HepG2 (cell line): ENCODE measurements around the gene BDP1. TPM values are rescaled to one million over a fixed set of nuclear protein-coding genes. Genes with fewer than 3 reads are reported as not detected.
A peak's percentile ranks its signal among the peaks of the same experiment; 100 is the strongest.

ENCODE experiments used
- DNMT1 ChIP-seq: sonication (generic); formaldehyde crosslinking; IDR thresholded peaks from 2 replicates; pipeline ENCODE4 v1.5.1; 2020; ENCODE audit warnings: mild to moderate bottlenecking, missing genetic modification reagents
- DPF2 ChIP-seq: sonication (generic); formaldehyde crosslinking; IDR thresholded peaks from 2 replicates; pipeline ENCODE4 v1.4.0; 2020; ENCODE audit warnings: mild to moderate bottlenecking, low read depth, missing genetic modification reagents, borderline replicate concordance
- ELF4 ChIP-seq: sonication (generic); formaldehyde crosslinking; IDR thresholded peaks from 2 replicates; pipeline ENCODE4 v1.5.0; 2020; ENCODE audit warnings: missing genetic modification reagents, mild to moderate bottlenecking, moderate library complexity, borderline replicate concordance
- ETS1 ChIP-seq: sonication (generic); formaldehyde crosslinking; IDR thresholded peaks from 2 replicates; pipeline ENCODE4 v1.4.0; 2020; ENCODE audit warnings: missing genetic modification reagents
- FOXK2 ChIP-seq: fragments of 450-650 bp; IDR thresholded peaks from 2 replicates; pipeline ENCODE4 v1.6.1; 2016
- HBP1 ChIP-seq: IDR thresholded peaks from 2 replicates; pipeline ENCODE4 v1.6.1; 2016; ENCODE audit warnings: low read depth, control low read depth
- HNRNPL ChIP-seq: fragments of 200-400 bp; formaldehyde crosslinking; IDR thresholded peaks from 2 replicates; pipeline ENCODE4 v1.6.1; 2017; ENCODE audit warnings: mild to moderate bottlenecking, low read depth, low read length
- MAX ChIP-seq: IDR thresholded peaks from 2 replicates; pipeline ENCODE4 v1.6.1; 2012; ENCODE audit warnings: inconsistent platforms
- MBD4 ChIP-seq: IDR thresholded peaks from 2 replicates; pipeline ENCODE4 v1.6.1; 2012; ENCODE audit warnings: low read length, inconsistent platforms, borderline replicate concordance
- NONO ChIP-seq, 2 experiments: fragments of 450-650 bp in 1 of 2; sonication (generic) in 1 of 2; formaldehyde crosslinking in 1 of 2; IDR thresholded peaks in 1 of 2; conservative IDR thresholded peaks in 1 of 2; 2 replicates each; pipeline versions ENCODE4 v1.6.1 to v1.8.0; 2017 to 2022; ENCODE audit warnings: mild to moderate bottlenecking in 1 of 2, missing genetic modification reagents in 1 of 2, moderate library complexity in 1 of 2
- ONECUT2 ChIP-seq: sonication (generic); formaldehyde crosslinking; IDR thresholded peaks from 2 replicates; pipeline ENCODE4 v1.4.0; 2020; ENCODE audit warnings: missing genetic modification reagents
- REL ChIP-seq: sonication (generic); formaldehyde crosslinking; conservative IDR thresholded peaks from 2 replicates; pipeline ENCODE4 v1.8.0; 2022; ENCODE audit warnings: mild to moderate bottlenecking, missing genetic modification reagents, moderate library complexity
- REPIN1 ChIP-seq: sonication (generic); formaldehyde crosslinking; IDR thresholded peaks from 2 replicates; pipeline ENCODE4 v1.8.0; 2022; ENCODE audit warnings: missing genetic modification reagents, low read depth, mild to moderate bottlenecking, borderline replicate concordance
- RXRA ChIP-seq: sonication (generic); formaldehyde crosslinking; IDR thresholded peaks from 2 replicates; pipeline ENCODE4 v1.5.1; 2020; ENCODE audit warnings: missing genetic modification reagents
- ZNF263 ChIP-seq: sonication (generic); formaldehyde crosslinking; IDR thresholded peaks from 2 replicates; pipeline ENCODE4 v1.4.0; 2020; ENCODE audit warnings: missing genetic modification reagents
- ZNF451 ChIP-seq: sonication (generic); formaldehyde crosslinking; IDR thresholded peaks from 2 replicates; pipeline ENCODE4 v1.5.0; 2020; ENCODE audit warnings: mild to moderate bottlenecking, missing genetic modification reagents
- ZNF878 ChIP-seq: sonication (generic); formaldehyde crosslinking; IDR thresholded peaks from 2 replicates; pipeline ENCODE4 v1.8.1; 2023; ENCODE audit warnings: mild to moderate bottlenecking, missing genetic modification reagents, moderate library complexity
- ZSCAN29 ChIP-seq: sonication (generic); formaldehyde crosslinking; conservative IDR thresholded peaks from 2 replicates; pipeline ENCODE4 v1.4.0; 2020; ENCODE audit warnings: mild to moderate bottlenecking, missing genetic modification reagents
- polyA plus RNA-seq, 8 experiments: library from polyadenylated mRNA; depleted of rRNA in 3 of 8; stranded (reverse) in 7 of 8; unstranded in 1 of 8; fragments of >200 nt; fragmentation: Illumina TruSeq in 4 of 8; extraction: Trizol in 4 of 8; gene quantifications; 2 replicates each; pipeline versions ENCODE4 v1.2.1 to v1.2.3, GENCODE V29; 2011 to 2016; ENCODE audit warnings: low read depth in 4 of 8, missing spikeins in 1 of 8, mixed read lengths in 1 of 8; ENCODE audit not compliant: insufficient read depth in 1 of 8
- total RNA-seq, 5 experiments: library from RNA; depleted of rRNA; stranded (reverse); fragments of >200 nt; fragmentation: Illumina TruSeq; extraction: Trizol; gene quantifications; 2 replicates each; pipeline ENCODE4 v1.2.3, GENCODE V29; 2016; ENCODE audit warnings: low read depth in 1 of 5
- TF ChIP-seq, protein P1 (sequence below), 2 experiments: IDR thresholded peaks; 2 replicates each; pipeline ENCODE4 v1.6.1; 2011 to 2012; ENCODE audit warnings: low read length in 2 of 2, borderline replicate concordance in 1 of 2, low read depth in 1 of 2, mild to moderate bottlenecking in 1 of 2, moderate library complexity in 1 of 2
- TF ChIP-seq, protein P2 (sequence below): IDR thresholded peaks from 2 replicates; pipeline ENCODE4 v1.6.1; 2016; ENCODE audit warnings: missing compliant biosample characterization, missing genetic modification reagents, borderline replicate concordance

Gene BDP1
- total and polyA plus RNA-seq, 2 of the 13 experiments (the other 11 are each of a cell fraction or from before 2014, with no cell fraction given): 10.2 to 22.4 TPM

GRCh38 chr5:71586052-71586940, 130.8 kb downstream of the BDP1 start (continued):
- TF ChIP-seq ZNF878 (CRISPR knock-in tag): 0 out of 2 replicates have a peak, but pooled peaks have one; percentile 58
- no peak for TF ChIP-seq ETS1 (CRISPR knock-in tag)
- no peak for TF ChIP-seq ZNF263 (CRISPR knock-in tag)
- TF ChIP-seq ZSCAN29 (CRISPR knock-in tag): 0 out of 2 replicates have a peak, but pooled peaks have one; percentile 1
- peak; percentile 47; the same call in 1 of the 2 replicates for TF ChIP-seq REPIN1 (CRISPR knock-in tag)
- TF ChIP-seq MBD4: no peak
- no peak for TF ChIP-seq HNRNPL
- peak; percentile 92 for TF ChIP-seq MAX
- TF ChIP-seq DNMT1 (CRISPR knock-in tag): no peak
- no peak for TF ChIP-seq NONO (IDR thresholded peaks at IDR 0.05)
- TF ChIP-seq NONO (CRISPR knock-in tag; conservative IDR thresholded peaks at IDR 0.05): no peak
- TF ChIP-seq FOXK2: peak; percentile 68
- TF ChIP-seq REL (CRISPR knock-in tag): no peak
- no peak for TF ChIP-seq HBP1
- no peak for TF ChIP-seq ONECUT2
- TF ChIP-seq, protein P1, sequence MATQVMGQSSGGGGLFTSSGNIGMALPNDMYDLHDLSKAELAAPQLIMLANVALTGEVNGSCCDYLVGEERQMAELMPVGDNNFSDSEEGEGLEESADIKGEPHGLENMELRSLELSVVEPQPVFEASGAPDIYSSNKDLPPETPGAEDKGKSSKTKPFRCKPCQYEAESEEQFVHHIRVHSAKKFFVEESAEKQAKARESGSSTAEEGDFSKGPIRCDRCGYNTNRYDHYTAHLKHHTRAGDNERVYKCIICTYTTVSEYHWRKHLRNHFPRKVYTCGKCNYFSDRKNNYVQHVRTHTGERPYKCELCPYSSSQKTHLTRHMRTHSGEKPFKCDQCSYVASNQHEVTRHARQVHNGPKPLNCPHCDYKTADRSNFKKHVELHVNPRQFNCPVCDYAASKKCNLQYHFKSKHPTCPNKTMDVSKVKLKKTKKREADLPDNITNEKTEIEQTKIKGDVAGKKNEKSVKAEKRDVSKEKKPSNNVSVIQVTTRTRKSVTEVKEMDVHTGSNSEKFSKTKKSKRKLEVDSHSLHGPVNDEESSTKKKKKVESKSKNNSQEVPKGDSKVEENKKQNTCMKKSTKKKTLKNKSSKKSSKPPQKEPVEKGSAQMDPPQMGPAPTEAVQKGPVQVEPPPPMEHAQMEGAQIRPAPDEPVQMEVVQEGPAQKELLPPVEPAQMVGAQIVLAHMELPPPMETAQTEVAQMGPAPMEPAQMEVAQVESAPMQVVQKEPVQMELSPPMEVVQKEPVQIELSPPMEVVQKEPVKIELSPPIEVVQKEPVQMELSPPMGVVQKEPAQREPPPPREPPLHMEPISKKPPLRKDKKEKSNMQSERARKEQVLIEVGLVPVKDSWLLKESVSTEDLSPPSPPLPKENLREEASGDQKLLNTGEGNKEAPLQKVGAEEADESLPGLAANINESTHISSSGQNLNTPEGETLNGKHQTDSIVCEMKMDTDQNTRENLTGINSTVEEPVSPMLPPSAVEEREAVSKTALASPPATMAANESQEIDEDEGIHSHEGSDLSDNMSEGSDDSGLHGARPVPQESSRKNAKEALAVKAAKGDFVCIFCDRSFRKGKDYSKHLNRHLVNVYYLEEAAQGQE (IDR thresholded peaks at IDR 0.05; ENCODE audit: borderline replicate concordance in 1 of 2, low read depth in 1 of 2, low read length in 2 of 2): 0 out of 4 replicates have a peak, but pooled peaks of 1 of the 2 experiments have one; percentile 28
- no peak for TF ChIP-seq ZNF451 (CRISPR knock-in tag)
- no peak for TF ChIP-seq ELF4 (CRISPR knock-in tag)
- TF ChIP-seq, protein P2, sequence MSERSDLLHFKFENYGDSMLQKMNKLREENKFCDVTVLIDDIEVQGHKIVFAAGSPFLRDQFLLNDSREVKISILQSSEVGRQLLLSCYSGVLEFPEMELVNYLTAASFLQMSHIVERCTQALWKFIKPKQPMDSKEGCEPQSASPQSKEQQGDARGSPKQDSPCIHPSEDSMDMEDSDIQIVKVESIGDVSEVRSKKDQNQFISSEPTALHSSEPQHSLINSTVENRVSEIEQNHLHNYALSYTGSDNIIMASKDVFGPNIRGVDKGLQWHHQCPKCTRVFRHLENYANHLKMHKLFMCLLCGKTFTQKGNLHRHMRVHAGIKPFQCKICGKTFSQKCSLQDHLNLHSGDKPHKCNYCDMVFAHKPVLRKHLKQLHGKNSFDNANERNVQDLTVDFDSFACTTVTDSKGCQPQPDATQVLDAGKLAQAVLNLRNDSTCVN (CRISPR knock-in tag): no peak
- TF ChIP-seq RXRA: no peak
- no peak for TF ChIP-seq DPF2 (CRISPR knock-in tag)
